Mesothelial cell of epicardium (in vitro differentiated cells): ENCODE measurements around the gene SAT1. TPM values are rescaled to one million over a fixed set of nuclear protein-coding genes. Genes with fewer than 3 reads are reported as not detected.
A peak's percentile ranks its signal among the peaks of the same experiment; 100 is the strongest.

ENCODE experiments used
- DNase-seq, 2 experiments: peaks; one replicate each; pipeline ENCODE4 v3.0.0; 2021; ENCODE audit warnings: low spot score in 2 of 2; ENCODE audit not compliant: unreplicated experiment in 2 of 2
- H3K27ac Mint-ChIP-seq: 2 replicates; pipeline ENCODE4 v1.8.0; 2021; ENCODE audit warnings: mixed read lengths
- H3K27me3 Mint-ChIP-seq: 2 replicates; pipeline ENCODE4 v1.8.0; 2021; ENCODE audit warnings: low read depth, mixed read lengths
- H3K36me3 Mint-ChIP-seq: 2 replicates; pipeline ENCODE4 v1.8.0; 2021; ENCODE audit warnings: mixed read lengths
- H3K4me1 Mint-ChIP-seq: 2 replicates; pipeline ENCODE4 v1.8.0; 2021; ENCODE audit warnings: mixed read lengths
- H3K4me3 Mint-ChIP-seq: 2 replicates; pipeline ENCODE4 v1.8.0; 2021; ENCODE audit warnings: mild to moderate bottlenecking, moderate library complexity, mixed read lengths
- H3K9me3 Mint-ChIP-seq: 2 replicates; pipeline ENCODE4 v1.8.0; 2021; ENCODE audit warnings: mixed read lengths
- total RNA-seq: library from RNA; stranded (reverse); gene quantifications from 3 replicates; pipeline ENCODE4 v1.2.1, GENCODE V29; 2021
- TF ChIP-seq, protein P1 (sequence below): fragments of 200-600 bp; sonication (generic); IDR thresholded peaks from one replicate; pipeline ENCODE4 v1.5.0; 2021; ENCODE audit warnings: antibody characterized with exemption; ENCODE audit not compliant: unreplicated experiment

Gene SAT1
- total RNA-seq, 1 donor from 2014 or later: 236 TPM

DNA sequence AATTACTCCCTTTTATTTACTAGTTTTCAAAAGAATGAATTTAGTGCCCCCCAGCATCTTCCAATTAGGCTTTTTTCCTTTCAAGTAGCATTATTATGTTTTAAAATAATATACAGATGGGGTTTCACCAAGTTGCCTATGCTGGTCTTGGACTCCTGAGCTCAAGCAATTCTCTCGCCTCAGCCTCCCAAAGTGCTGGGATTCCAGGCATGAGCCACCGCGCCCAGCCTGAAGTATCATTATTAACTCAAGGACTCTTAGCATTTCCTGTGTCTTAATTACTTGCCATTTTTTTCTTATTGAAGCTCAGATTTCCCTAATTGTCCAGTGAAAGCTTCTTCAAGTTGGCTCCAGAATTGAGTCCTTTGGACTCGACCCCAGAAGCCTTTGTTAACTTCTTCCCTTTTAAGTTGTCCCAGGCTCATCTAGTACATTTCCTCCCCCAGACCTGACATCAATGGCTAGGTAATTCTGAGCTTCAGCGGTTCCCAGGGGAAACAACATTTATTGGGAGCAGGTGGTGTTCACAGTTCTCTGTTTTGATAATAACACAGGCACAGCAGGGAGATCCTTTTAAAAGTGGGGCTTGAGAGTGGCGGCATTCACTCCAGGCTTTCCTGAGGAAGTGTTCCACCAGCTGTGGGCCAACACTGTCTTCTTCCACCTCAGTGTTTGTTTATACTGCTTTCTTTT is 10.0 kb downstream of the SAT1 start:
- no peak for DNase-seq
- H3K27me3 Mint-ChIP-seq: no peaks in the 10 kb centered on the region
- H3K27ac Mint-ChIP-seq: peak overlapping the region; percentile 47
- H3K9me3 Mint-ChIP-seq: no peaks in the 10 kb centered on the region
- TF ChIP-seq, protein P1, sequence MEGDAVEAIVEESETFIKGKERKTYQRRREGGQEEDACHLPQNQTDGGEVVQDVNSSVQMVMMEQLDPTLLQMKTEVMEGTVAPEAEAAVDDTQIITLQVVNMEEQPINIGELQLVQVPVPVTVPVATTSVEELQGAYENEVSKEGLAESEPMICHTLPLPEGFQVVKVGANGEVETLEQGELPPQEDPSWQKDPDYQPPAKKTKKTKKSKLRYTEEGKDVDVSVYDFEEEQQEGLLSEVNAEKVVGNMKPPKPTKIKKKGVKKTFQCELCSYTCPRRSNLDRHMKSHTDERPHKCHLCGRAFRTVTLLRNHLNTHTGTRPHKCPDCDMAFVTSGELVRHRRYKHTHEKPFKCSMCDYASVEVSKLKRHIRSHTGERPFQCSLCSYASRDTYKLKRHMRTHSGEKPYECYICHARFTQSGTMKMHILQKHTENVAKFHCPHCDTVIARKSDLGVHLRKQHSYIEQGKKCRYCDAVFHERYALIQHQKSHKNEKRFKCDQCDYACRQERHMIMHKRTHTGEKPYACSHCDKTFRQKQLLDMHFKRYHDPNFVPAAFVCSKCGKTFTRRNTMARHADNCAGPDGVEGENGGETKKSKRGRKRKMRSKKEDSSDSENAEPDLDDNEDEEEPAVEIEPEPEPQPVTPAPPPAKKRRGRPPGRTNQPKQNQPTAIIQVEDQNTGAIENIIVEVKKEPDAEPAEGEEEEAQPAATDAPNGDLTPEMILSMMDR: no peak
- no peak overlapping the region for H3K4me3 Mint-ChIP-seq
- peaks cover 37% of the 10 kb centered on the region for H3K4me1 Mint-ChIP-seq
- no peaks in the 10 kb centered on the region for H3K36me3 Mint-ChIP-seq

DNA sequence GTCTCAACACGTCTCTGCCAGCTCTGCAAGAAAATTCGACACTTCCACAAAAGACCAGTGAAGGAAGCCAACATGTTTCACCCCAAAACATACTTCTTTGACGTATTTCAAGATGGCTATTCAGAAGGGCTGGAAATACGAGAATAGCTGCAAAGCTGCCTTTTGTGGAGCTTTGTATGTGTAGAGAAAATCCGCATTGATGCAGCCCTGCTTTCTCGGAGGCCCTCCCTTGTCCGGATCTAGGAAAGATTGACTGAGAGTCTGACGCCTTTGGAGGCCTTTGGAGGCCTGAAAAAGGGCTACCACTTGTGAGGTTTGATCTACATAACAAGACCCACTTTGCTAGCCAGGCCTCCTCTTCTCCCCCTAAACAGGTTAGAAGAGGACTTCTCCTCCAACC is 12.2 kb downstream of the SAT1 start:
- no peaks in the 10 kb centered on the region for H3K9me3 Mint-ChIP-seq
- no peaks in the 10 kb centered on the region for H3K36me3 Mint-ChIP-seq
- peaks cover 48% of the 10 kb centered on the region for H3K4me1 Mint-ChIP-seq
- no peak for DNase-seq
- H3K27me3 Mint-ChIP-seq: no peaks in the 10 kb centered on the region
- TF ChIP-seq, protein P1: no peak
- peak overlapping the region; percentile 57 for H3K27ac Mint-ChIP-seq
- no peak overlapping the region for H3K4me3 Mint-ChIP-seq

DNA sequence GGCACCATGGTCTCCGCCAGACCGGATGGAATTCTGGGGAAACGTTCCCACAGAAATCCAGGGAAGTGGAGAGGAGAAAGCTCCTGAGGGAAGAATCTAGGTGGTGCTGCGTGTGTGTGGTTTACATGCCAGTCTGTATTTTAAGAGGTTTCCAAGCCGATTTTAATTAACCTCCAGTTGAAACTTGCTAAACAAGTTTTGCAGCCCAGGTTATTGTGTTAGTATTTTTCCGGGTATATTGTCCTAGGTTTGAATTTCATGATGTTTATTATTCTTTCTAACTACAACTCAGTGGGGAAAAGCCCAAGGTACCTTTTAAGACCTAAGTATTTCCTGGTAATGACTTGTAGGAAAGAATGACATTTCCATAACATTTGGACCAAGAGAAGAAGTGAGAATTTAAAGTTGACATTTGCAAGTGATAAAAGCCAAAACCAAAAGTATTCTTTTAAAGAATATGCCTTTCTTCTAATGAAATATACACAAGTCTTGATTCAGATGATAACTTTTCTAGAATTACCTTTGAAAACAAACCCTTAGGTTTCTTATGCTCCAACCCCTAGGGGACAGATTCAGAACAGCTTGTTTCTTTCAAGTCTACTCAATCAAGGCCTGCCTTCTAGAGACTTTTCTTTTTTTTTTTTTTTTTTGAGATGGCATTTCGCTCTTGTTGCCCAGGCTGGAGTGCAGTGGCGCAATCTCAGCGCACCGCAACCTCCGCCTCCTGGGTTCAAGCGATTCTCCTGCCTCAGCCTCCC is 14.6 kb downstream of the SAT1 start:
- TF ChIP-seq, protein P1: no peak
- H3K4me3 Mint-ChIP-seq: no peak overlapping the region
- H3K36me3 Mint-ChIP-seq: no peaks in the 10 kb centered on the region
- peaks cover 51% of the 10 kb centered on the region for H3K4me1 Mint-ChIP-seq
- no peaks in the 10 kb centered on the region for H3K9me3 Mint-ChIP-seq
- H3K27me3 Mint-ChIP-seq: no peaks in the 10 kb centered on the region
- peak in 1 of 2 experiments; percentile 40 for DNase-seq
- H3K27ac Mint-ChIP-seq: peak overlapping the region; percentile 94

DNA sequence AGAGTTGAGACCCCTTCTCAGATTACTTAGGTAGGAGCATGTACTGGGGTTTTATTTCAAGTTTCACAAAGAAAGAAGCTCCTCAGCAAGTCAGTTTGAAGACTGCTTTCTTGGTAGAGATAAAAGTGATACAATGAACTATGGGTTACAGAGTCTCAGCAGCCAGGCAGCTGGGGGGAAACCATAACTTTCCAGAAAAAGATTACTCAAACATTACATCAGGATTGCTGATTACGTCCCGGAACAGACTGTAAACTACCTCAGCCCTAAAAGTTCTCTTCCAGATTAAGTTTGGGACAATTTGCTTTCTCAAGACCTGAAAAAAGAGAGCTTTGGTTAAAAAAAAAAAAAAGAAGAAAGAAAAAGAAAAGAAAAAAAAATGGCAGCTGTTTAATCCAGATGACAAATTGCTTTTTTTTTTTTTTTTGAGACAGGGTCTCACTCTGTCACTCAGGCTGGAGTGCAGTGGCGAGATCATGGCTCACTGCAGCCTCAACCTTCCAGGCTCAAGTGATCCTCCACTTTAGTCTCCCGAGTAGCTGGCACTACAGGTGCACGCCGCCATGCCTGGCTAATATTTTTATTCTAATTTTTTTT is 16.6 kb downstream of the SAT1 start:
- H3K27ac Mint-ChIP-seq: peak overlapping the region; percentile 95
- TF ChIP-seq, protein P1: no peak
- H3K4me1 Mint-ChIP-seq: peaks cover 59% of the 10 kb centered on the region
- H3K9me3 Mint-ChIP-seq: no peaks in the 10 kb centered on the region
- H3K36me3 Mint-ChIP-seq: no peaks in the 10 kb centered on the region
- no peak overlapping the region for H3K4me3 Mint-ChIP-seq
- DNase-seq: no peak
- H3K27me3 Mint-ChIP-seq: no peaks in the 10 kb centered on the region

DNA sequence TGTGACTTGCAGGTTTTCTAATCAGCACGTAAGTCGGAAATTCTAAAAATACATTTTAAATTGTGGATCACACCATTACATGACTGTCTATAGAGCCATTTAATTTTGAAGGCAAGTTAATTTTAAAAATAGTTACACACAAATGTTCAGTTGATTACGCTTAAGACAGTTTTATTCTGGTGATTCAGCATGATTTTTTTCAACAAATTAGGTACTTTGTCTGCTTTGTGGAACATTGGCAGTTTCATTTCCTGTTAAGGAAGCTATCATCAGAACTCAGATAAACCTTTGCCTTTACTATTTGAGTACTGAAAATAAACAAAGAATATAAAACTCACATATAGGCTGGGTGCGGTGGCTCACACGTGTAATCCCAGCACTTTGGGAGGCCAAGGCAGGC is 19.5 kb downstream of the SAT1 start:
- DNase-seq: no peak
- Mint-ChIP-seq H3K4me1 (peaks cover 44% of the 10 kb centered on the region), H3K27me3 (no peaks in the 10 kb centered on the region), H3K27ac (peak overlapping the region; percentile 77), H3K36me3 (no peaks in the 10 kb centered on the region), H3K9me3 (no peaks in the 10 kb centered on the region), H3K4me3 (no peak overlapping the region)
- TF ChIP-seq, protein P1: no peak
